GM04503 (cell line): ENCODE data around the gene CMBL.
"Not testable (repeated sequence)": the region's sequence is repeated elsewhere in the genome, so short reads cannot be mapped to it uniquely, and the experiment has no call there.

Experiments used
- DNase-seq: peaks from one replicate; pipeline ENCODE4 v3.0.0-alpha.2; 2012; ENCODE audit warnings: low read depth

The CMBL gene

GRCh38 chr5:10307206-10308148, at the start of gene CMBL:
TSS of gene CMBL (minus strand) at chr5:10307902. CDS start at chr5:10290762, 17,140 bp downstream.
- no peak for DNase-seq

GRCh38 chr5:10355071-10355889, 47.6 kb upstream of the CMBL start:
- DNase-seq: peak; percentile 25

- no peak for DNase-seq
Observed at GRCh38 chr5:10354048-10354872, 46.6 kb upstream of the CMBL start.

GRCh38 chr5:10353241-10354047, 45.7 kb upstream of the CMBL start, which contains the start of gene MARCHF6:
TSS of gene MARCHF6 (plus strand) at chr5:10353695. CDS start at chr5:10353899, 204 bp downstream.
- DNase-seq: peak; percentile 35

- peak; percentile 25 for DNase-seq
Observed at GRCh38 chr5:10352430-10353240, 44.9 kb upstream of the CMBL start.

- DNase-seq: no peak
Observed at GRCh38 chr5:10351919-10352318, 44.2 kb upstream of the CMBL start.

GRCh38 chr5:10351199-10351905, 43.6 kb upstream of the CMBL start:
- DNase-seq: peak; percentile 45

- DNase-seq: no peak
Observed at GRCh38 chr5:10348258-10348657, 40.6 kb upstream of the CMBL start.

- DNase-seq: not testable (repeated sequence)
Observed at GRCh38 chr5:10344461-10345106, 36.9 kb upstream of the CMBL start.

- DNase-seq: no peak
Observed at GRCh38 chr5:10343486-10343885, 35.8 kb upstream of the CMBL start.

GRCh38 chr5:10339958-10340357, 32.3 kb upstream of the CMBL start:
- DNase-seq: no peak

- no peak for DNase-seq
Observed at GRCh38 chr5:10339058-10339811, 31.5 kb upstream of the CMBL start.

GRCh38 chr5:10338686-10339057, 31.0 kb upstream of the CMBL start:
- no peak for DNase-seq

GRCh38 chr5:10337986-10338385, 30.3 kb upstream of the CMBL start:
- no peak for DNase-seq

- no peak for DNase-seq
Observed at GRCh38 chr5:10337107-10337506, 29.4 kb upstream of the CMBL start.

- DNase-seq: no peak
Observed at GRCh38 chr5:10335711-10336470, 28.2 kb upstream of the CMBL start.

GRCh38 chr5:10334831-10335230, 27.1 kb upstream of the CMBL start:
- no peak for DNase-seq
